Ovary (tissue), 9 donors: ENCODE results near the gene BCL7C. TPM values are rescaled to one million over a fixed set of nuclear protein-coding genes. Genes with fewer than 3 reads are reported as not detected.

ENCODE experiments used
- DNase-seq, 5 donors: peaks; one replicate each; pipeline ENCODE4 v3.0.0-alpha.2; 2019 to 2020
- H3K27ac ChIP-seq, 2 donors: fragments of 200-600 bp; one replicate each; pipeline versions ENCODE4 v1.5.1 to v1.8.0; 2019 to 2022
- H3K27me3 ChIP-seq: fragments of 200-600 bp; one replicate; pipeline ENCODE4 v1.8.0; 2022
- H3K36me3 ChIP-seq: fragments of 200-600 bp; sonication (generic); one replicate; pipeline ENCODE4 v1.5.1; 2019
- H3K4me1 ChIP-seq: one replicate; pipeline ENCODE4 v1.8.1; 2013; ENCODE audit warnings: mild to moderate bottlenecking, moderate library complexity; ENCODE audit not compliant: insufficient read depth
- H3K4me3 ChIP-seq: fragments of 200-600 bp; sonication (generic); one replicate; pipeline ENCODE4 v1.5.1; 2017
- H3K9me3 ChIP-seq, 2 donors: fragments of 200-600 bp in 1 of 2; sonication (generic) in 1 of 2; one replicate each; pipeline versions ENCODE4 v1.5.1 to v1.8.1; 2013 to 2019; ENCODE audit warnings: mild to moderate bottlenecking in 1 of 2, moderate library complexity in 1 of 2
- EP300 ChIP-seq: sonication (generic); formaldehyde crosslinking; IDR thresholded peaks from one replicate; pipeline ENCODE4 v1.6.1; 2017; ENCODE audit warnings: antibody characterized with exemption
- POLR2A ChIP-seq: fragments of 450-650 bp; IDR thresholded peaks from one replicate; pipeline ENCODE4 v1.6.1; 2017; ENCODE audit warnings: antibody characterized with exemption, mild to moderate bottlenecking, moderate library complexity
- WGBS, 3 donors: extraction: QIAGEN DNeasy Blood & Tissue Kit in 1 of 3; methylation state at CpG; one replicate each; pipeline versions ENCODE4 v1.1.5 to v1.1.7; 2013 to 2017; 5-methylcytosine and 5-hydroxymethylcytosine counted together
- intact Hi-C, 4 donors: fragments of 100-400 bp; cut with DNase I; formaldehyde crosslinking; loops; one replicate each; pipeline versions ENCODE4 v1.11.0 to v1.15.1; 2022 to 2023
- polyA plus RNA-seq, 2 donors: library from polyadenylated mRNA; stranded (reverse); fragments of 200-250 nt in 1 of 2; fragments of 350-450 nt in 1 of 2; fragmentation: Illumina TruSeq in 1 of 2; extraction: RNeasy Lipid Tissue Mini Kit (QIAGEN cat#74804) in 1 of 2; gene quantifications; one replicate each; pipeline ENCODE4 v1.2.3, GENCODE V29; 2013 to 2014
- total RNA-seq, 7 donors: library from RNA; depleted of rRNA in 2 of 7; stranded (reverse); fragments of >200 nt in 2 of 7; fragmentation: NEBNext Ultra II Directional in 3 of 7; extraction: Animal tissue kit (Norgen Biotek cat#: 25700) in 3 of 7; gene quantifications; one replicate each; pipeline versions ENCODE4 v1.1.0 to v1.2.4, GENCODE V29; 2016 to 2023
- TF ChIP-seq, protein P1 (sequence below), 3 donors: fragments of 450-650 bp in 2 of 3; fragments of 200-600 bp in 1 of 3; IDR thresholded peaks; one replicate each; pipeline versions ENCODE4 v1.5.1 to v1.8.0; 2016 to 2022; ENCODE audit warnings: antibody characterized with exemption in 3 of 3, mild to moderate bottlenecking in 1 of 3
- donor health status: DM: no; HTN: no; CAD: no; lungs with moderate emphysema.
- donor health status: DM: no; HTN: no; CAD: no.
- donor health status: Bipolar disorder and iron deficiency.
- donor health status: DM: yes; HTN: yes; CAD: no.
- donor health status: DM: no; HTN: no; CAD: no.
- donor health status: DM: yes; HTN: yes; CAD: no.

BCL7C gene
- total and polyA plus RNA-seq, 9 donors: 13.3 to 54.8 (median 46.6) TPM

DNA sequence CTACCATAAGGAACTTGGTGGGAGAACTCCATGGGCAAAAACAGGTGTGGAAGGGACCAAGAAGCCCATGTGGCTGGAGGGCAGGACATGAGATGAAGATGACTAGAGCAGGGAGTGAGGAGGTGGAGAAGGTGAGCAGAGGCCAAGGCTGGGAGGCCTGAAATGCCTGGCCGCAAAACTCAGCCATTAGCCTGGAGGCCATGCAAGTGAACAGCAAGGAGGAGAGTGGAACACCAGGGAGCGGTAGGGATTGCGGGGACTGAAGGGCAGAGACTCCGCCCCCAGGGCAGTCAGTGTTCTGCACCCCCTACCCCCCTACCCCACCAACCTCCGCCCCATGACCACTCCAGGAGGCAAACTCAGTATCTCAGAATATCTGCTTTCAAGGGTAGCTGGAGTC lies 17.0 kb downstream of the BCL7C start:
- H3K4me3 ChIP-seq: no peak overlapping the region
- no peak for DNase-seq
- no peaks in the 10 kb centered on the region for H3K9me3 ChIP-seq
- no peak overlapping the region for H3K27ac ChIP-seq
- WGBS, 3 donors: 72 to 79% (median 75%) methylated on average over 5 of the region's 5 CpGs
- H3K4me1 ChIP-seq: peaks cover 12% of the 10 kb centered on the region
- TF ChIP-seq POLR2A (no peak), EP300 (no peak)
- TF ChIP-seq, protein P1, sequence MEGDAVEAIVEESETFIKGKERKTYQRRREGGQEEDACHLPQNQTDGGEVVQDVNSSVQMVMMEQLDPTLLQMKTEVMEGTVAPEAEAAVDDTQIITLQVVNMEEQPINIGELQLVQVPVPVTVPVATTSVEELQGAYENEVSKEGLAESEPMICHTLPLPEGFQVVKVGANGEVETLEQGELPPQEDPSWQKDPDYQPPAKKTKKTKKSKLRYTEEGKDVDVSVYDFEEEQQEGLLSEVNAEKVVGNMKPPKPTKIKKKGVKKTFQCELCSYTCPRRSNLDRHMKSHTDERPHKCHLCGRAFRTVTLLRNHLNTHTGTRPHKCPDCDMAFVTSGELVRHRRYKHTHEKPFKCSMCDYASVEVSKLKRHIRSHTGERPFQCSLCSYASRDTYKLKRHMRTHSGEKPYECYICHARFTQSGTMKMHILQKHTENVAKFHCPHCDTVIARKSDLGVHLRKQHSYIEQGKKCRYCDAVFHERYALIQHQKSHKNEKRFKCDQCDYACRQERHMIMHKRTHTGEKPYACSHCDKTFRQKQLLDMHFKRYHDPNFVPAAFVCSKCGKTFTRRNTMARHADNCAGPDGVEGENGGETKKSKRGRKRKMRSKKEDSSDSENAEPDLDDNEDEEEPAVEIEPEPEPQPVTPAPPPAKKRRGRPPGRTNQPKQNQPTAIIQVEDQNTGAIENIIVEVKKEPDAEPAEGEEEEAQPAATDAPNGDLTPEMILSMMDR (IDR thresholded peaks at IDR 0.05): no peak
- intact Hi-C loops: no loop called here
- no peaks in the 10 kb centered on the region for H3K36me3 ChIP-seq
- H3K27me3 ChIP-seq: no peaks in the 10 kb centered on the region

DNA sequence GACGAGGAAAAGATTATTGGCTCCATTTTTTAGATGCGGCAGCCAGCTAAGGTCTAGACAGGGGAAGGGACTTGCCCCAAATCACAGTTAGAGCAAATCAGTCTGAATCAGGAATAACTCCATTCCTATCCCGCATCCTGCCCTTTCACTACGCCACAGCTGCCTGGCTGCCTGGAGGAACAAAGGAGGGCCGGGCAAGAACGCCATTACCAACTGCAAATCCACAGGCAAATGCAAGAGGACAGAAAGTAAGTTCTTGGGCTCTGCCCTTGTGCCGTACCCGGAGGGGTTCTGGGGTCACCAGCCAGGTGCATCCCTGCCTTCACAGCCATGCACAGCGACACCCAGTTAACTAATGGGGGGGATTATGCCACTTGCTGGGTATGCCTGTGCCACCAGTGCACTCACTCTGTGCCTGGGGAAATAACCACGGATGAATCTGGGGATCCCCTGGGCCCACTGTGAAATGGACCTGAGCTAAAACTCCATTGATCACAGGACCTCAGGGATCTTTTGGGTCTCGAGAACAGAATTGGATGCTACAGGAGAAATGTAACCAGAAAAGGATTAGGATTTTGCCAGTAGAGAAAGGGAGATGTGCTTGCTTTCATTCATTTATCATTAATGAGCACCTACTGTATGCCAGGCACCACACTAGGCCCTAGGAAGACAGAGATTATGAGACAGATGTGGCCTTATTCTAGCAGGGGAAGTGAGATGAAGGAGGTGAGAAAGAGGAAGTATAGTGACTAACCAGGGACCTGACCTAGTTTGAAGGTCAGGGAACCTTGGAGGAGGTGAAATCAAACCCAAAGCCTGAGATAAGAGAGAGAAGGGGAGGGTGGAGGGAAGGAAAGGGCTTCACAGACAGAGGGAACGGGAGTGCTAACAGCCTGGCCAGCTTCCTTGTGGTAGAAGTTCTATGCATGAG lies 17.7 kb downstream of the BCL7C start:
- intact Hi-C loops: no loop called here
- Histone ChIP-seq H3K27ac (peak overlapping the region in 1 of 2 donors; percentile 80), H3K4me1 (peaks cover 9% of the 10 kb centered on the region), H3K27me3 (no peaks in the 10 kb centered on the region), H3K9me3 (no peaks in the 10 kb centered on the region), H3K36me3 (no peaks in the 10 kb centered on the region), H3K4me3 (peak overlapping the region; percentile 97)
- DNase-seq: no peak
- TF ChIP-seq EP300 (no peak), POLR2A (no peak)
- TF ChIP-seq, protein P1 (IDR thresholded peaks at IDR 0.05): no peak
- 9 to 14% (median 10%) methylated on average over 12 of the region's 12 CpGs for WGBS, 3 donors

DNA sequence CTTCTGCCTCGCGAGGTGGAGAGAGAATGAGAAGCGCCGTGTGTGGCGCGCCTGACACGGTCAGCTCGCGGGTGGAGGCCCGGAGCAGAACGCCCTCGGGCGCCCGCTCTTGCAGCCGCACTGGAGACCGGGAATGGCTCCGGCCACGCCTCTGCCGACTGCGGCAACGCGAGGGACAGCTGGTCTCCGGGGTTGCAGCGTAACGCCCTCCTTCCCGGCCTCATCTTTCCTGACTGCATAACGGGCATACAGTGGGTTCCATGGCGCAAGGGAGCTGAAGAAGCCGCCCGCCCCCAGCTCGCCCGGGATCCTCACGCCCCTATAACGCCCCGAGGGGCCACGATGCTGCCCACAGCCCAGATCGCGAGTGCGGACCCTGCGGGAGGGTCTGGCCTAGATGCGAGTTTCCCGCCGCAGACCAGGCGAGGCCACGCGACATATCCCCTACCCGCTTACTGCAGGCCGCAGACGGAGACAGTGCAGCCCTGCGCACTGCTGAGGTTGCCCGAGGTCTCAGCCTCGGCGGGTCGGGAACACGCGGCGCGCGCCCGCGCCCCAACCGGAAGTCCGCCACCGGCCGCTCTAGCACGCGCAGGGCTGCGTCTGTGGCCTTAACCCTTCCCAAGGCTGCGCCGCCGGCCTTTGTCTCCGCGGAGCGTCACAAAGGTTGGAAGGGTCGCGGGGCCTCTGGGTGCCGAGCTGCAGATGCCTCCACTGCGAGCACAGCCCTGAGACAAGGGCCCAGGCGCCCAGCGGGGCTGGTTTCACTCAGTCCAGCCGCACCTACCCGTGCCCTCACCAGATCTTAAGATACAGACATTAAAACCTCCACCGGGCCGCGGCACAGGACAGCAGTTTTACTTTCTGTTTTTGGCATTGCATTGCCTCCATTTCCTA lies 18.8 kb downstream of the BCL7C start:
- Histone ChIP-seq H3K36me3 (no peaks in the 10 kb centered on the region), H3K27me3 (no peaks in the 10 kb centered on the region), H3K4me3 (peak overlapping the region; percentile 97), H3K9me3 (no peaks in the 10 kb centered on the region), H3K27ac (peak overlapping the region; percentile 7 to 80), H3K4me1 (peaks cover 9% of the 10 kb centered on the region)
- DNase-seq: peak; percentile 85 to 94 (median 88)
- WGBS, 3 donors: 0 to 1% (median 0%) methylated on average over 63 to 85 of the region's 85 CpGs
- intact Hi-C loops: no loop called here
- TF ChIP-seq POLR2A (peak; percentile 73), EP300 (no peak)
- TF ChIP-seq, protein P1 (IDR thresholded peaks at IDR 0.05): no peak

DNA sequence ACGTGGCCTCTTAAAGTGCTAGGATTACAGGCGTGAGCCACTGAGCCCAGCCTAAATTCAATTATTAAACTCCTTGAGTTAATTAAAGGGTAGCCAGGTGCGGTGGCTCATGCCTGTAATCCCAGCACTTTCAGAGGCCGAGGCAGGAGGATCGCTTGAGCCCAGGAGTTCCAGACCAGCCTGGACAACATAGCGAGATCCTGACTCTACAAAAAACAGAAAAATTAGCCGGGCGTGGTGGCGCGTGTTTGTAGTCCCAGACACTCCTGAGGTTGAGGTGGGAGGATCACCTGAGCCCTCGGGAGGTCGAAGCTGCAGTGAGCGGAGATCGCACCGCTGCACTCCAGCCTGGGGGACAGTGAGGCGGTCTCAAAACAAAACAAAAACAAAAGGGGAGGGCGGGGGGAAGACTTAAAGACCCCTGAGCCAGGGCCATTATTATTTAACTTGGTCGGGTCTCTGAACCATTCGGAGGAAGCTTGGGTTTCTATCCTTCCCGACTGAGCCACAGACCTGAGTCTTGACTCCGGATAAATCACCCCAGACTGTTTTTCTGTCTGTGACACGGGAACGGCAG lies 19.5 kb downstream of the BCL7C start:
- H3K4me3 ChIP-seq: peak overlapping the region; percentile 97
- intact Hi-C loops: no loop called here
- no peaks in the 10 kb centered on the region for H3K27me3 ChIP-seq
- no peaks in the 10 kb centered on the region for H3K36me3 ChIP-seq
- H3K4me1 ChIP-seq: peaks cover 9% of the 10 kb centered on the region
- WGBS, 3 donors: 16 to 25% (median 17%) methylated on average over 23 of the region's 23 CpGs
- no peak for DNase-seq
- H3K27ac ChIP-seq: peak overlapping the region; percentile 7 to 80
- TF ChIP-seq, protein P1 (IDR thresholded peaks at IDR 0.05): no peak
- TF ChIP-seq EP300: no peak
- TF ChIP-seq POLR2A: no peak
- no peaks in the 10 kb centered on the region for H3K9me3 ChIP-seq
